Fibroblast of skin of right quadriceps (primary cell): ENCODE data around the gene PDLIM1.
"Not testable (repeated sequence)": the region's sequence is repeated elsewhere in the genome, so short reads cannot be mapped to it uniquely, and the experiment has no call there.

Experiments used
- DNase-seq: peaks from one replicate; pipeline ENCODE4 v3.0.0-alpha.2; 2013

The PDLIM1 gene

DNA sequence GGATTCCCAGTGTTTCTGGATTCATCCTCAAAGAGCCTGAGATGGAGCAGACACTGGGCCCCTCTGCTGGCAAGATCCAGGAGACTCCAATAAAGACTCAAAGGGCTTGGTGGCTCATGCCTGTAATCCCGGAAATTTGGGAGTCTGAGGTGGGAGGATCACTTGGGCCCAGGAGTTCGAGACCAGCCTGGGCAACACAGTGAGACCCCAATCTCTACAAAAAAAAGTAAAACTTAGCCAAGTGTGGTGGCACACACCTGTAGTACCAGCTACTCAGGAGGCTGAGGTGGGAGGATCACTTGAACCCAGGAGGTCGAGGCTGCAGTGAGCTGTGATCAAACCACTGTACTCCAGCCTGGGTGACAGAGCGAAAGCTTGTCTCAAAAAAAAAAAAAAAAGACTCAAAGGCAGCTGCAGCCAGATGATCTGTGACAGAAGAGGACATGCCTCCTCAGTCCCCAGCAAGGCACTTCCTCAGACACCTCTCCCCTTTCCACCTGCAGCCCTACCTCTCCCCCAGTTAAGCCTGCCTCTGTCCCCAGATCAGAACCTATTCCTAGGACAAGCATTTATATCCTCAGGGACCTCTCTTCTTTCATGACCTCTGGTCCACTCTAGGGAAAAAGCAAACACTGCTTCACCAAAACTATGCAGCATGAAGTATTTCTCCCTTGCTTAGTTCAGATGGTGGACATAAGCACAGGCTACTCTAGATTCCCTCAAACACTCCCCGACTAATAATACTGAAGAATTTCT is 27.9 kb downstream of the PDLIM1 start:
- DNase-seq = no peak

DNA sequence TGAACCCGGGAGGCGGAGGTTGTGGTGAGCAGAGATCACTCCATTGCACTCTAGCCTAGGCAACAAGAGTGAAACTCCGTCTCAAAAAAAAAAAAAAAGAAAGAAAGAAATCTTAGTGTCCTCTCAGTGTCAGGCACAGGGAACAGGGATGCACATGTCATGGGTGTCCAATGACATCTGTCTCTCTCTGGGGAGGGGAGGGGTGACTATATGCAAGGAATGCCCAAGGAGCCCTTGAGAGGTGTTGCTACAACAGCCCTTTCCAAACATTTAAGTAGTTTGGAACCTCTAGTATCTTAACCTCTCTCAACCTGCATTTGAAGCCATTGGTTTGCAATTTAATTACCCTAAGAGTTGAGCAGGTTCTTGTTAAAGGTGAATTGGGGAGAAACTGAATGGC is 28.9 kb downstream of the PDLIM1 start:
- DNase-seq = no peak

DNA sequence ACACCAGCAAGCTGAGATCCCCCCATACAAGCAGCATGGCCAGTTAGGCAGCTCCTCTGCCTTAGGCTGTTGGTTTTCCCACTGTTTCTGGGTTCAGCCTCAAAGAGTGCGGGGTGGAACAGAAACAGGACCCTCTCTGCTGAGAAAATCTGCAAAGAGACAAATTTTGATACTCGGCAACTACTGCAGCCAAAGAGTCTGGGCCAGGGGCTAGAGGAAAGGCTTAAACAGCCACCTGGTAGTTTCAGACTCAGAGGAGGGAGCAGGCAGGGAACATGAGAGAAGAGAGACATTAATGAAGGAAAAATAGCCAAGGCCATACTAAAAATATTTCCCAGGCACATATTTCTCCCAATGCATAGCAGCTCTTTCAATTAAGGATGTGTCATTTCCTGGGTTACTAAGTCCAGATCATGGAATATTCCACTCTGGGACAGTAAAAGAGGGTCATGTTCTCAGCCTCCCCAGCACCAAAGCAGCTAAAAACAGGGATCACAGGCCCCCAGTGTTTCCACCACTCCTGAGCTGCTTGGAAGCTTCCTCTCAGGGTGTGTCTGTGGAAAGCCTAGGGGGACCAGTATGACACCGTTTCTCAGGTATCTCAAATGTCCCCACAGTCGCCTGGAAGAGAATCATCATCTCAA is 29.8 kb downstream of the PDLIM1 start:
- peak; percentile 66 for DNase-seq

DNA sequence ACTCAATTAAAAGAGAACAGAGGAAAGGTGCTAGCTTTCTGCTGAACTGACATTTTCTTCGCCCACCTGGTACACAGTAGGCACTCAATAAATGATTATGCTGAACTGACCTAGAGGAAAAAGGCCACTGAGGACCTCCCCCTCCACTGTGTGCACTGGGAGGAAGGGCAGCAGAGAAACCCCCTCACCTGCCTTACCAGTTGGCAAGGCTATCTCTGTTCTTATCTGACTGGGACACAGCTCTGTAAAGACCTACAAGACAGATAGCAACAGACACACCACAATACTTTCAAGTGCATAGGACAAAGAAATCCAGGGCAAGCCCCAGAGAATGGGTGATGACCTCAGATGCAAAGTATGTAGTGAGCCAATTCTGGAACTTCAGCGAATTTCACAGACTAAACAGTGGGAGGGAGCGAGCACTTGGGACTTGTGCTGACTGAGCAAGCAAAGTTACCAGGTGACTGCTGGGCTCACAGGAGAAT is 30.4 kb downstream of the PDLIM1 start:
- DNase-seq = peak; percentile 90

GRCh38 chr10:95257849-95258248 is 33.0 kb downstream of the PDLIM1 start:
- DNase-seq = no peak

DNA sequence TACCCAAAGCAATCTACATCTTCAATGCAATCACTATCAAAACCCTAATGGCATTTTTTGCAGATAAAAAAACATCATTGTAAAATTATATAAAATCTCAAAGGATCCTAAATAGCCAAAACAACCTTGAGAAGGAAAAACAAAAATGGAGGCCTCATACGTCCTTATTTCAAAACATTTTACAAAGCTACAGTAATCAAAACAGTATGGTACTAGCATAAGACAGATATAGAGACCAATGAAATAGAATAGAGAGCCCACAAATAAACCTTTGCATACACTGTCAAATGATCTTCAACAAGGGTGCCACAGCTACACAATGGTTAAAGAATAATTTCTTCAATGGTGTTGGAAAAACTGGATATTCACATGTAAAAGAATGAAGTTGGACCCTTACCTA is 34.5 kb downstream of the PDLIM1 start:
- DNase-seq = no peak

DNA sequence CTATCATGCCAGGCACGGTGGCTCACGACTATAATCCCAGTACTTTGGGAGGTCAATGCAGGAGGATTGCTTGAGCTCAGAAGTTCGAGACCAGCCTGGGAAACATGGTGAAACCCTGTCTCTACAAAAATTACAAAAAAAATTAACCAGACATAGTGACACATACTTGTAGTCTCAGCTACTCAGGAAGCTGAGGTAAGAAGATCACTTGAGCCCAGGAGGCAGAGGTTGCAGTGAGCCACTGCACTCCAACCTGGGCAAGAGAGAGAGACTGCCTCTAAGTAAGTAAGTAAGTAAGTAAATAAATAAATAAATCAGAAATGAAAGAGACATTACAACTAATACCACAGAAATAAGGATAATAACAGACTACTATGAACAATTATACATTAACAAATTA is 36.2 kb downstream of the PDLIM1 start:
- no peak for DNase-seq

GRCh38 chr10:95253686-95254085 is 37.1 kb downstream of the PDLIM1 start:
- DNase-seq = no peak

GRCh38 chr10:95253007-95253406 is 37.8 kb downstream of the PDLIM1 start:
- DNase-seq = no peak

DNA sequence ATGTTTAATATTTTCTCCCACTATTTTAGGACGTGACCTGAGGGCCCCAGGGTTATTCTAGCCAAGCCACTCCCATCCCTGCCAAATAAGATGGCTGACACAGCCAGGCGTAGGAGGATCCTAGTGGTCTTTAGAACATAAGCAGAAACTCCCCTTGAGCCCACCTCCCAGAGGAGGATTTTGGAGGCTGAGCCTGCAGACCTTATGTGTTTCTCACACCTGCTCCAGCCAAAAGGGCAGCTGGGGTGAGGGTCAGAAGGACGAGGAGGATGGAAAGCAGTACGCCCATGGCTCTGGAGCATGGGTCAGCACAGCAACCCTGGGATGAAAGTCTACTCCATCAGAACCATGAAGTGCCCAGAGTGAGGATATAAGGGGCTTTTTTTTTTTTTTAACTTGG is 39.9 kb downstream of the PDLIM1 start:
- DNase-seq = no peak

GRCh38 chr10:95249467-95249866 is 41.3 kb downstream of the PDLIM1 start:
- no peak for DNase-seq

GRCh38 chr10:95248989-95249388 is 41.8 kb downstream of the PDLIM1 start:
- DNase-seq = no peak

- DNase-seq = no peak
Measured at GRCh38 chr10:95247881-95248583, 42.8 kb downstream of the PDLIM1 start.

DNA sequence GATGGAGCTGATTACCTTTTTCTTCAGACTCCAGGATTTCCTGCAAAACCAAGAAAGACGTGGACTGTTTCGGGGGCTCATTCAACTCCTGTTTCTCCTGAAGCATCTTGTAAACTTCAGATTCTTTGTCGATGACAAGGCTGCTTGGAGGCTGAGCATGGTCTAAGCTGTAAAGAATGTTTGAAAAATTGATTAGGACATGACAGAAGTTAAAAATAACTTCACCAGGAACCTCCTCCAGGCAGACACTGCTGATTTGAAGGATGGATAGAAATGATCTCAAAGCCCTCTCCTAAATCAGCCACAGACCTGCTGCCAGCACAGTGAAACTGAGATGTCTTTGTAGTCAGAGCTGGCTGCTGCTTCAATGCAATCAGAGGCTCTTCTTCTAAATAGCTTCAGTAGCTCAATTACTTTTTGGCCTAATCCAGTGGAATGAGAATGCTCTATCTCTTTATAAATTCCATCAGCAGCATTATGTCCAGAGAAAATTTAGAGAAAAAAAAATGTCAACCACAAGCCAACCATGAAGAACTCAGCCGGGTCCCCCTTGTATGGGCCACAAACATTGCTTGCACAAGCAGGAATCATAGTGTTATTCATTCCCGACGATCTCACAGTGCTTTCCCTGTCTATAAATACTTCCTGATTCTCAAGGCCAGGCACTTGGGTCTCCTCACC is 43.5 kb downstream of the PDLIM1 start:
- peak; percentile 95 for DNase-seq

DNA sequence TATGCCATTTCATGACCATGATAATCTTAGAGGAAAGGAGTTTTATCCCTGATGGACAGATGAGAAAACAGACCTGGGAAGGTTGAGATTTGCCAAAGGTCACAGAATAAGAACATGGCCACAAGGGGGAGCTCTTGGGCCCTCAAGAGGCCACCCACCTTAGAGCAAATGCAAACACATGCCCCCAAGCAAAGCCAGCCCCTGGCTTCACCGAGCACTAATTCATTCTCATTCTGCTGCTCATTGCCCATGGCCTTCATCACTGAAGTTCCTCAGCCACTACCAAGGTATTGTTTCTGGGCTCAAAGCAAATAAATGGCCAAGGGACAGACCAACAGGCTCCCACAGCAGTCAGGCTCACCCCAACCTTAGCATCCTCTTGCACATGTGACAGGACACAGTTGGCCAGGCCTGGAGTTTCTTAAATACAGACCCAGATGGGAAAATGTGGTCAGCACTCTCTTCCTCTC is 44.2 kb downstream of the PDLIM1 start:
- peak; percentile 75 for DNase-seq

- DNase-seq = no peak
Measured at GRCh38 chr10:95245425-95246055, 45.3 kb downstream of the PDLIM1 start.

- no peak for DNase-seq
Measured at GRCh38 chr10:95244152-95244551, 46.7 kb downstream of the PDLIM1 start.

DNA sequence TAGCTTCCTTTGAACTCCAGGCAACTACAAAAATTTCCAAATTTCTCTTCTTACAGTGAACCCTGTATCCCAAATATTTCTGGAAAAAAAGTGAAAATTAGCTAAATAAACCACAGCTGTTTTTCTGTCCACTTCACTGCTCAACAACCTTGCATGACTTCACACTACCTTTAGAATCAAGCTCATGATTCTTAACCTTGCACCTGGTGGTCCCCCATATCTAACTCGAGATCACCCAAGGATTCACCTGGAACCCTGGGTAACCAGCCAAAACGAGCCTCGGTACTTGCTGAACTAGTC is 47.5 kb downstream of the PDLIM1 start:
- DNase-seq = no peak

DNA sequence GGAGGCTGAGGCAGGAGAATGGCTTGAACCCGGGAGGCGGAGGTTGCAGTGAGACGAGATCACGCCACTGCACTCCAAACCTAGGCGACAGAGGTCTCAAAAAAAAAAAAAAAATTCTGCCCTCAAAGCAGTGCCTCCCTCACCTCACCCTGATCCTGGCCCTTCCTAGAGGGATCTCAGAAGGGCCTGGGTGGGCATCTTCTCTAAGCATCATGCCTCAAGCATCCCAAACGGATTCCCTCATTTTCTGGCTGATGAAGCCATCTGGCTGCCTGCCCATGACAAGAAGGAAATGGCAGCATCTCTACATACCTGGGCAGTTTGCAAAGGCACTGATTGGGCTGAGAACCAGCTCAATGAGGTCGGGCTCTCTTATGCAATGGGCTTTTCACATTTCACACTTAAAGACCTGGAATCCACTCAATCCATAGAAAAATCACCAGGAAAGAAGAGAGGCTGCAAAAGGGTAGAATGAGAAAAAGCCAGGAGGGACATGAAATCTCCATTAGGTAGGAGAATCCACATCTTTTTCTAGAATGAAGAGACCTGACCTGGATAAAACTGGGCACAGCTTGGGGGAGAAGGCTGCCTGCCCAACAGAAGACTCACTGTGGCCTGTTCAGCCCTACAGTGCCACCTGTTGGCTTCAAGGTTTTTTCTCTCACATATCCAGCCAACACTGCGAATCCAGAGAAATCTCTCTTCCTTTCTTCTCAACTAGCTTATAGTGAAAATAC is 48.1 kb downstream of the PDLIM1 start:
- peak; percentile 54 for DNase-seq

- no peak for DNase-seq
Measured at GRCh38 chr10:95241533-95241932, 49.3 kb downstream of the PDLIM1 start.

DNA sequence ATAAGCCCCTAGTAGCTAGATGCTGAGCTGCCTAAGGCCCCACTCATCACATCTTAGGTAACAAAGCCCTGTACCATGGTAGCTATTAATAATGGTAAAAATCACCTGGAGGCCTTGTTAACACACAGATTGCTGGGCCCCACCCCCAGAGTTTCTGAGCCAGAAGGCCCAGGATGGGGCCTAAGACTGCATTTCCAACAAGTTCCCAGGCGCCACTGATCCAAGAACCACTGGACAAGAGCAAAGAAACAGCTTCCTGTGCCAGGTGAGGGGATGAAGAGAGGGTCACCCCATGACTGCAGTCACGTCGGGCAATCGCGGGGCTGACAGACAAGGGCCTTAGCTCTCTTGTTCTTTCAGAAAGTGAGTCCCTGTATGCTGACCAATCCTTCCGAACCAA is 50.0 kb downstream of the PDLIM1 start:
- no peak for DNase-seq

DNA sequence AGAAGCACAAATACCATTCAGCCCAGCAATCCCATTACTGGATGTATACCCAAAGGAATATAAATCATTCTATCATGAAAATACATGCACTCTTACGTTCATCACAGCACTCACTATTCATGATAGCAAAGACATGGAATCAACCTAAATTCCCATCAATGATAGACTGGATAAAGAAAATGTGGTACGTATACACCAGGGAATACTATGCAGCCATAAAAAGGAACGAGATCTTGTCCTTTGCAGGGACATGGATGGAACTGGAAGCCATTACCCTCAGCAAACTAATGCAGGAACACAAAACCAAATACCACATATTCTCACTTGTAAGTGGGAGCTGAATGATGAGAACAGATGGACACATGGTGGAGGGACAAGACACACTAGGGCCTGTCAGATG is 50.7 kb downstream of the PDLIM1 start:
- DNase-seq = not testable (repeated sequence)
